Ovary (tissue), 9 donors: ENCODE results near the gene MSH6. TPM values are rescaled to one million over a fixed set of nuclear protein-coding genes. Genes with fewer than 3 reads are reported as not detected.

Experiments used
- DNase-seq, 5 donors: peaks; one replicate each; pipeline ENCODE4 v3.0.0-alpha.2; 2019 to 2020
- H3K27ac ChIP-seq, 2 donors: fragments of 200-600 bp; one replicate each; pipeline versions ENCODE4 v1.5.1 to v1.8.0; 2019 to 2022
- H3K27me3 ChIP-seq: fragments of 200-600 bp; one replicate; pipeline ENCODE4 v1.8.0; 2022
- H3K36me3 ChIP-seq: fragments of 200-600 bp; sonication (generic); one replicate; pipeline ENCODE4 v1.5.1; 2019
- H3K4me1 ChIP-seq: one replicate; pipeline ENCODE4 v1.8.1; 2013; ENCODE audit warnings: mild to moderate bottlenecking, moderate library complexity; ENCODE audit not compliant: insufficient read depth
- H3K4me3 ChIP-seq: fragments of 200-600 bp; sonication (generic); one replicate; pipeline ENCODE4 v1.5.1; 2017
- H3K9me3 ChIP-seq, 2 donors: fragments of 200-600 bp in 1 of 2; sonication (generic) in 1 of 2; one replicate each; pipeline versions ENCODE4 v1.5.1 to v1.8.1; 2013 to 2019; ENCODE audit warnings: mild to moderate bottlenecking in 1 of 2, moderate library complexity in 1 of 2
- EP300 ChIP-seq: sonication (generic); formaldehyde crosslinking; IDR thresholded peaks from one replicate; pipeline ENCODE4 v1.6.1; 2017; ENCODE audit warnings: antibody characterized with exemption
- POLR2A ChIP-seq: fragments of 450-650 bp; IDR thresholded peaks from one replicate; pipeline ENCODE4 v1.6.1; 2017; ENCODE audit warnings: antibody characterized with exemption, mild to moderate bottlenecking, moderate library complexity
- WGBS, 3 donors: extraction: QIAGEN DNeasy Blood & Tissue Kit in 1 of 3; methylation state at CpG; one replicate each; pipeline versions ENCODE4 v1.1.5 to v1.1.7; 2013 to 2017; 5-methylcytosine and 5-hydroxymethylcytosine counted together
- intact Hi-C, 4 donors: fragments of 100-400 bp; cut with DNase I; formaldehyde crosslinking; loops; one replicate each; pipeline versions ENCODE4 v1.11.0 to v1.15.1; 2022 to 2023
- polyA plus RNA-seq, 2 donors: library from polyadenylated mRNA; stranded (reverse); fragments of 200-250 nt in 1 of 2; fragments of 350-450 nt in 1 of 2; fragmentation: Illumina TruSeq in 1 of 2; extraction: RNeasy Lipid Tissue Mini Kit (QIAGEN cat#74804) in 1 of 2; gene quantifications; one replicate each; pipeline ENCODE4 v1.2.3, GENCODE V29; 2013 to 2014
- total RNA-seq, 7 donors: library from RNA; depleted of rRNA in 2 of 7; stranded (reverse); fragments of >200 nt in 2 of 7; fragmentation: NEBNext Ultra II Directional in 3 of 7; extraction: Animal tissue kit (Norgen Biotek cat#: 25700) in 3 of 7; gene quantifications; one replicate each; pipeline versions ENCODE4 v1.1.0 to v1.2.4, GENCODE V29; 2016 to 2023
- TF ChIP-seq, protein P1 (sequence below), 3 donors: fragments of 450-650 bp in 2 of 3; fragments of 200-600 bp in 1 of 3; IDR thresholded peaks; one replicate each; pipeline versions ENCODE4 v1.5.1 to v1.8.0; 2016 to 2022; ENCODE audit warnings: antibody characterized with exemption in 3 of 3, mild to moderate bottlenecking in 1 of 3
- donor health status: DM: no; HTN: no; CAD: no; lungs with moderate emphysema.
- donor health status: DM: no; HTN: no; CAD: no.
- donor health status: Bipolar disorder and iron deficiency.
- donor health status: DM: yes; HTN: yes; CAD: no.
- donor health status: DM: no; HTN: no; CAD: no.
- donor health status: DM: yes; HTN: yes; CAD: no.

The MSH6 gene
- total and polyA plus RNA-seq, 9 donors, result 50.1 to 134 (median 77.0) TPM

DNA sequence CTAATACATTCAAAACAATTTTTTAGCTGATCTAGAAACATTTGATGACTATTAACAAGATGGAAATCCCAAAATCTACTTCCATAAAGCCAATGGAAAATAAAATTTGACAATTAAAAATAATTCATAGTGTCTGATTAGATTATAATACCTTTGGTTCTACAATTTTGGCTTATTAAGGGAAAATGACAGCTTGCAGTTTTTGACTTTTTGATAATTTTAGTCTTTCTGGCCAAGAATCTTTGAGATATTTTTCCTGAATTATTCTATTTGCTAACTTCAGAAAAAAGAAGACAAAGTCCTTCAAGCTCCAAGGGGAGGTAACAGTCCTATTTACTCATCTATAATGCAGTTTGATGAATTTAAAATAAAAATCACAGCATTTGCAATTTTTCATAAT, 39.6 kb downstream of the MSH6 start:
- Histone ChIP-seq H3K4me3 (no peak overlapping the region), H3K9me3 (no peaks in the 10 kb centered on the region), H3K27ac (no peak overlapping the region), H3K27me3 (no peaks in the 10 kb centered on the region), H3K36me3 (no peaks in the 10 kb centered on the region), H3K4me1 (no peaks in the 10 kb centered on the region)
- intact Hi-C loops, result no loop called here
- DNase-seq, result no peak
- no peak for TF ChIP-seq POLR2A
- TF ChIP-seq, protein P1, sequence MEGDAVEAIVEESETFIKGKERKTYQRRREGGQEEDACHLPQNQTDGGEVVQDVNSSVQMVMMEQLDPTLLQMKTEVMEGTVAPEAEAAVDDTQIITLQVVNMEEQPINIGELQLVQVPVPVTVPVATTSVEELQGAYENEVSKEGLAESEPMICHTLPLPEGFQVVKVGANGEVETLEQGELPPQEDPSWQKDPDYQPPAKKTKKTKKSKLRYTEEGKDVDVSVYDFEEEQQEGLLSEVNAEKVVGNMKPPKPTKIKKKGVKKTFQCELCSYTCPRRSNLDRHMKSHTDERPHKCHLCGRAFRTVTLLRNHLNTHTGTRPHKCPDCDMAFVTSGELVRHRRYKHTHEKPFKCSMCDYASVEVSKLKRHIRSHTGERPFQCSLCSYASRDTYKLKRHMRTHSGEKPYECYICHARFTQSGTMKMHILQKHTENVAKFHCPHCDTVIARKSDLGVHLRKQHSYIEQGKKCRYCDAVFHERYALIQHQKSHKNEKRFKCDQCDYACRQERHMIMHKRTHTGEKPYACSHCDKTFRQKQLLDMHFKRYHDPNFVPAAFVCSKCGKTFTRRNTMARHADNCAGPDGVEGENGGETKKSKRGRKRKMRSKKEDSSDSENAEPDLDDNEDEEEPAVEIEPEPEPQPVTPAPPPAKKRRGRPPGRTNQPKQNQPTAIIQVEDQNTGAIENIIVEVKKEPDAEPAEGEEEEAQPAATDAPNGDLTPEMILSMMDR (IDR thresholded peaks at IDR 0.05), result no peak
- TF ChIP-seq EP300, result no peak

DNA sequence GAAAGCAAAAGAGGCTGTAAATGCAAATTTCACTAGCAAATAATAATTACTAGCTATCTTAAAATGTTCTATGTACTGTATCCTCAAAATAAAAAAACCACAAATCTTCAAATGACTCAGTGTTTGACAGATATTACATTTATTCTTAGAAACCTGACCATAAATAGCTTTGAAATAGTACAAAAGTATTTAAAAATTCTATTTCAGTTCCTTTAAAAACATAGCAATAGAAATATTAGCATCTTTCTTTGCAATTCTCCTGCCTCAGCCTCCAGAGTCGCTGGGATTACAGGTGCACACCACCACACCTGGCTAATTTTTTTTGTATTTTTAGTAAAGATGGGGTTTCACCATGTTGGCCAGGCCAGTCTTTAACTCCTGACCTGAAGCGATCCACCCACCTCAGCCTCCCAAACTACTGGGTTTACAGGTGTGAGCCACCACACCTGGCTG, 50.6 kb downstream of the MSH6 start:
- no peak for DNase-seq
- intact Hi-C loops, result no loop called here
- TF ChIP-seq EP300, result no peak
- no peak for TF ChIP-seq POLR2A
- TF ChIP-seq, protein P1 (IDR thresholded peaks at IDR 0.05), result no peak
- Histone ChIP-seq H3K27me3 (no peaks in the 10 kb centered on the region), H3K4me3 (no peak overlapping the region), H3K4me1 (no peaks in the 10 kb centered on the region), H3K36me3 (no peaks in the 10 kb centered on the region), H3K9me3 (no peaks in the 10 kb centered on the region), H3K27ac (no peak overlapping the region)
- WGBS, 3 donors, result 90 to 97% (median 96%) methylated on average over 2 of the region's 2 CpGs

DNA sequence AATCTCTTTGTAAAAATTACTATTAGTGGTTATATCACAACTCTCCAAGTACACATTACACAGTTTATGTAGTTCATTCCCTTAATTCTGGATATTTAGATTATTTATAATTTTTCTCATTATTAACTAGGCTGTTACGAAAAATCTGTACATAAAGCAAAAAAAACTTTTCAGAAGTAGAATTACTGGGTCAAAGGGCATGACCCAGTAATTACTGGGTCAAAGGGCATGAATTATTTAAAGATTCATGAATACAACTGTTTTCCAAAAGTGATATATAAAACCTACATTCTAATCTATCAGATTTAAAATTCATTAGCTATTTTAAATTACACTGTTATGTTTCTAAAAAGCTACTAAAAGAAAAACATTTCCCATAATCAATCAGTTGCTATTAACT, 55.3 kb downstream of the MSH6 start:
- Histone ChIP-seq H3K27me3 (no peaks in the 10 kb centered on the region), H3K9me3 (no peaks in the 10 kb centered on the region), H3K4me1 (peaks cover 3% of the 10 kb centered on the region), H3K36me3 (no peaks in the 10 kb centered on the region), H3K4me3 (no peak overlapping the region), H3K27ac (no peak overlapping the region)
- no peak for DNase-seq
- intact Hi-C loops, result no loop called here
- TF ChIP-seq EP300, result no peak
- TF ChIP-seq, protein P1 (IDR thresholded peaks at IDR 0.05), result no peak
- no peak for TF ChIP-seq POLR2A
- WGBS, 3 donors, result 94 to 100% (median 98%) methylated on average over 1 of the region's 1 CpG

DNA sequence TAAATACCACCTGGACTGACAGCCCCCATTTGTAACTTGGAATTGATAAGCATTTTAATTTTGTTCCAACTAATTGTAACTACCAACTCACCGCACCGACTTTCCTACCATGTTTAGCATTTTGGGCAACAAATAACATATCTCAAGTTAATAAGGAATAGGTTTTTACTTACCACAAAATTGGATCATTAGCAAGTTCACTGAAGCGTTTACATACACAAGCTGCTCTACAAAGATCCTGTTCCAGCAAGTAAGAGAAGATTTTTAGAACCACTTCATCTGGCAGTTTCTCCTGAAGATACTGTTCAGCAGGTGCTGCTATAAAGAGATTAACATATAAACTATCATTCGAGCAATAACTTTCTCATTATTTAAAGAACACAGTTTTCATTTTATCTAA, 55.7 kb downstream of the MSH6 start:
- 60 to 69% (median 61%) methylated on average over 4 of the region's 4 CpGs for WGBS, 3 donors
- no peaks in the 10 kb centered on the region for H3K27me3 ChIP-seq
- no peak overlapping the region for H3K27ac ChIP-seq
- no peaks in the 10 kb centered on the region for H3K9me3 ChIP-seq
- no peak overlapping the region for H3K4me3 ChIP-seq
- H3K4me1 ChIP-seq, result peaks cover 3% of the 10 kb centered on the region
- no peak for TF ChIP-seq POLR2A
- TF ChIP-seq, protein P1 (IDR thresholded peaks at IDR 0.05), result no peak
- TF ChIP-seq EP300, result no peak
- no peaks in the 10 kb centered on the region for H3K36me3 ChIP-seq
- no peak for DNase-seq
- intact Hi-C loops, result no loop called here

DNA sequence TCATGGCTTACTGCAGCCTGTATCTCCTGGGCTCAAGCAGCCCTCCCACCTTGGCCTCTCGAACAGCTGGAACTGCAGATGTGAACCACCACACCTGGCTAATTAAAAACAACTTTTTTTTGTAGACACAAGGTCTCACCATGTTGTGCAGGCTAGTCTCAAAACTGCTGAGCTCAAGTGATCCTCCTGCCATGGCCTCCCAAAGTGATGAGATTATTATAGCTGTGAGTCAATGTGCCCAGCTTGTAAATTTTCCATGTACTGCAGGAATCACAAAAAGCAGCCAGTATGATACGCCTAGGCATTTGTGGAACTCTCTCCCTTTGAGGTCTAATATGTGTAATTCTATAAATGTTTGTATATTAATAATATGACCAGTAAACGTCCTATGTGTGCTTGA, 59.9 kb downstream of the MSH6 start:
- WGBS, 3 donors, result 28 to 41% (median 40%) methylated on average over 3 of the region's 3 CpGs
- Histone ChIP-seq H3K9me3 (no peaks in the 10 kb centered on the region), H3K27ac (no peak overlapping the region), H3K4me1 (peaks cover 12% of the 10 kb centered on the region), H3K4me3 (no peak overlapping the region), H3K27me3 (no peaks in the 10 kb centered on the region), H3K36me3 (no peaks in the 10 kb centered on the region)
- TF ChIP-seq EP300, result no peak
- TF ChIP-seq POLR2A, result no peak
- TF ChIP-seq, protein P1 (IDR thresholded peaks at IDR 0.05), result no peak
- no peak for DNase-seq
- intact Hi-C loops, result no loop called here
